Heart left ventricle (tissue), 16 donors: ENCODE data around the gene RINL. TPM values are rescaled to one million over a fixed set of nuclear protein-coding genes. Genes with fewer than 3 reads are reported as not detected.

Experiments
- ATAC-seq, 4 donors: fragments of 200-7000 bp; cut with Tn5 transposase; one replicate each; pipeline ENCODE4 v1.9.1; 2020 to 2022; ENCODE audit warnings: moderate library complexity in 4 of 4, mild to moderate bottlenecking in 3 of 4, moderate number of reproducible peaks in 1 of 4
- DNase-seq, 5 donors: peaks; one replicate each; pipeline ENCODE4 v3.0.0-alpha.2; 2020
- H3K27ac ChIP-seq, 12 donors: fragments of 200-600 bp; sonication (generic) in 4 of 12; one replicate each; pipeline versions ENCODE4 v1.5.0 to v1.8.0; 2016 to 2022; ENCODE audit warnings: mild to moderate bottlenecking in 2 of 12
- H3K27me3 ChIP-seq, 9 donors: fragments of 200-600 bp; sonication (generic) in 2 of 9; one replicate each; pipeline versions ENCODE4 v1.5.1 to v1.8.0; 2016 to 2022; ENCODE audit warnings: mild to moderate bottlenecking in 3 of 9
- H3K36me3 ChIP-seq, 9 donors: fragments of 200-600 bp; sonication (generic) in 2 of 9; one replicate each; pipeline versions ENCODE4 v1.5.0 to v1.8.0; 2018 to 2022; ENCODE audit warnings: mild to moderate bottlenecking in 2 of 9
- H3K4me1 ChIP-seq, 12 donors: fragments of 200-600 bp; sonication (generic) in 4 of 12; one replicate each; pipeline versions ENCODE4 v1.5.0 to v1.8.0; 2016 to 2022; ENCODE audit warnings: mild to moderate bottlenecking in 3 of 12
- H3K4me3 ChIP-seq, 12 donors: fragments of 200-600 bp; sonication (generic) in 4 of 12; one replicate each; pipeline versions ENCODE4 v1.5.0 to v1.8.0; 2017 to 2022; ENCODE audit warnings: mild to moderate bottlenecking in 9 of 12, moderate library complexity in 4 of 12
- H3K9me3 ChIP-seq, 12 donors: fragments of 200-600 bp; sonication (generic) in 4 of 12; one replicate each; pipeline versions ENCODE4 v1.5.0 to v1.8.0; 2016 to 2022; ENCODE audit warnings: mild to moderate bottlenecking in 1 of 12
- CTCF ChIP-seq, 12 donors: fragments of 200-600 bp; sonication (generic) in 4 of 12; IDR thresholded peaks; one replicate each; pipeline versions ENCODE4 v1.5.0 to v1.8.0; 2018 to 2022; ENCODE audit warnings: antibody characterized with exemption in 12 of 12, mild to moderate bottlenecking in 5 of 12
- POLR2A ChIP-seq, 2 donors: fragments of 450-650 bp; IDR thresholded peaks; one replicate each; pipeline ENCODE4 v1.6.1; 2017; ENCODE audit warnings: antibody characterized with exemption in 2 of 2, mild to moderate bottlenecking in 2 of 2, moderate library complexity in 2 of 2
- WGBS, 4 donors: extraction: QIAGEN DNeasy Blood & Tissue Kit in 2 of 4; methylation state at CpG; one replicate each; pipeline versions ENCODE4 v1.1.5 to v1.1.7; 2013 to 2018; 5-methylcytosine and 5-hydroxymethylcytosine counted together
- intact Hi-C, 10 donors: fragments of 100-400 bp; cut with DNase I; formaldehyde crosslinking; loops; one replicate each; pipeline versions ENCODE4 v1.11.1 to v1.14.2; 2022
- polyA plus RNA-seq, 2 donors: library from polyadenylated mRNA; stranded (reverse); fragments of 200-250 nt; gene quantifications; one replicate each; pipeline ENCODE4 v1.2.3, GENCODE V29; 2013
- total RNA-seq, 9 donors: library from RNA; depleted of rRNA in 2 of 9; stranded (reverse); fragments of >200 nt in 2 of 9; fragmentation: NEBNext Ultra II Directional in 3 of 9; extraction: Animal tissue kit (Norgen Biotek cat#: 25700) in 3 of 9; gene quantifications; one replicate each; pipeline versions ENCODE4 v1.1.0 to v1.2.4, GENCODE V29; 2016 to 2023
- donor health status: ischemic (EF 13 %, LVEDD 7.1; RV severe dilation, severe dysfunction).
- donor health status: healthy with polysubstance abuse.
- donor health status: DM: no; HTN: yes; CAD: no.
- donor health status: DM: no; HTN: no; CAD: no.
- donor health status: ischemic (EF 25% LVEDD 6.9; RV normal size, moderate dysfunction).
- donor health status: ischemic (EF 25% LVEDD 5.7; RV mildly dilated, moderate dysfunction).
- donor health status: healthy.
- donor health status: DM: yes; HTN: yes; CAD: no.
- donor health status: ischemic (EF 35%, LVEDD 5.7; RV mildly dilated, moderate dysfunction).
- donor health status: nonischemic (EF 11% LVEDD 7.7; RV severe dilation, severe dysfunction).
- donor health status: DM: yes; HTN: yes; CAD: no.
- donor health status: PGD.
- donor health status: ischemic (EF 29% LVEDD 5.4; RV normal size, mild dysfunction).
- donor health status: nonischemic (EF 23%, LVEDD 6.1; RV moderate dilation, normal function).

The RINL gene
- total and polyA plus RNA-seq, 11 donors, result 1.6 to 11.3 (median 4.3) TPM

DNA sequence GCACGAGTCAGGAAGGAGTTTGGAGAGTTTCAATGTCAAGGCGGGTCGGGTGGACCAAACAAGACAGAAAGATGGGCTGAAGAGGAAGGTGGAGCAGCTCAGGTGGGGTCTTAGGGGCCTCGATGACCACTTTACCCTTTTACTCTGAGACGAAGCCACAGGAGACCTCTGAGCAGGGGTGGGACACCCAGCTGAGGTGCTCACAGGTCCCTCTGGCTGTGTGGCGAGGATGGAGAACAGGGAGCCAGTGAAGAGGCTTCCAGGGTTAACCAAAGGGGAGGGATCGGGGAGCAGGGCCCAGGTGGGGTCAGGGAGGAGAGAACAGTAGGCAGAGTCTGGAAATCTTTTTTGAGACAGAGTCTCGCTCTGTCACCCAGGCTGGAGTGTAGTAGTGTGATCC, 35.9 kb upstream of the RINL start:
- TF ChIP-seq CTCF (IDR thresholded peaks at IDR 0.05) (no peak), POLR2A (IDR thresholded peaks at IDR 0.05) (no peak)
- H3K36me3 ChIP-seq, result peaks cover 0 to 3% (median 0%) of the 10 kb centered on the region in 9 donors
- intact Hi-C loops, result no loop called here
- no peak overlapping the region for H3K4me3 ChIP-seq
- DNase-seq, result peak in 1 of 5 donors; percentile 15
- no peaks in the 10 kb centered on the region for H3K4me1 ChIP-seq
- H3K9me3 ChIP-seq, result no peaks in the 10 kb centered on the region
- no peak for ATAC-seq
- H3K27ac ChIP-seq, result no peak overlapping the region
- H3K27me3 ChIP-seq, result peaks cover 0 to 16% (median 0%) of the 10 kb centered on the region in 9 donors
- 94 to 96% (median 94%) methylated on average over 8 of the region's 8 CpGs for WGBS, 4 donors

DNA sequence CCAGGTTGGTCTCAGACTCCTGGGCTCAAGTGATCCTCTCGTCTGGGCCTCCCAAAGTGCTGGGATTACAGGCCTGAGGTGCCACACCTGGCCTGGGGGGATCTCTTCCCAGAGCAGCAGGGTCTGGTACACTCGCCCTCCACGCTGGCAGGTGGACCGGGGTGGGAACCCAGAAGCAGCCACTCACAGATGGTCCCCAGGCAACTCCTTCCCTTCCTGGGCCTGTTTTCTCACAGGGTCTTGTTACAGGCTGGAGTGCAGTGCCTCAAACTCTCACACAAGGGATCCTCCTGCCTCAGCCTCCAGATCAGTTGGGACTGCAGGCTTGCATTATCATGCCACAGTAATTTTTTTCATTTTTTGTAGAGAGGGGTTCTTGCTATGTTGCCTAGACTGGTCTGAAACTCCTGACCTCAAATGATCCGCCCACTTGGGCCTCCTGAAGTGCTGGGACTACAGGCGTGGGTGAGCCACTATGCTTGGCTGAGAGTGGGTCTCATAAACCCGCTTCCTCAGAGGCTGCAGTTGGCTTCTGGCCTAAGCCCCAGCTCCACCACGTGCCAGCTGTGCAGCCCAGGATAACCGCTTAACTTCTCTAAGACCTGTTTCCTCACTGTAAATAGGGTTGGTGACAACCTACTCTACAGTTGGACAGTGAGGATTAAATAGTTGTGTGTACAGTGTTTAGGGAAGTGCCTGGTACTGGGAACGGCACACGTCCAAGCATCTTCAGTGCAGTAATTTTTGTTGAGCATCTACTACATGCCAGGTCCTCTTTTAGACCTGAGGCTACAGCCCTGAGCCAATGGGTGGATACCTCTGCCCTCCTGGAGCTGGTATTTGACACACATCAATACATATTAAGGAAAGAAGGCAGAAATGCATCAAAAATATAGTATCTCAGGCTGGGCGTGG, 34.8 kb upstream of the RINL start:
- intact Hi-C loops, result no loop called here
- H3K27ac ChIP-seq, result no peak overlapping the region
- DNase-seq (peak in 1 of 5 donors; percentile 51), ATAC-seq (no peak)
- no peaks in the 10 kb centered on the region for H3K4me1 ChIP-seq
- no peak for TF ChIP-seq POLR2A (IDR thresholded peaks at IDR 0.05)
- TF ChIP-seq CTCF (IDR thresholded peaks at IDR 0.05), result no peak
- H3K4me3 ChIP-seq, result no peak overlapping the region
- peaks cover 0 to 10% (median 2%) of the 10 kb centered on the region in 9 donors for H3K36me3 ChIP-seq
- H3K27me3 ChIP-seq, result peaks cover 0 to 16% (median 0%) of the 10 kb centered on the region in 9 donors
- no peaks in the 10 kb centered on the region for H3K9me3 ChIP-seq
- WGBS, 4 donors, result 74 to 86% (median 80%) methylated on average over 12 of the region's 12 CpGs

DNA sequence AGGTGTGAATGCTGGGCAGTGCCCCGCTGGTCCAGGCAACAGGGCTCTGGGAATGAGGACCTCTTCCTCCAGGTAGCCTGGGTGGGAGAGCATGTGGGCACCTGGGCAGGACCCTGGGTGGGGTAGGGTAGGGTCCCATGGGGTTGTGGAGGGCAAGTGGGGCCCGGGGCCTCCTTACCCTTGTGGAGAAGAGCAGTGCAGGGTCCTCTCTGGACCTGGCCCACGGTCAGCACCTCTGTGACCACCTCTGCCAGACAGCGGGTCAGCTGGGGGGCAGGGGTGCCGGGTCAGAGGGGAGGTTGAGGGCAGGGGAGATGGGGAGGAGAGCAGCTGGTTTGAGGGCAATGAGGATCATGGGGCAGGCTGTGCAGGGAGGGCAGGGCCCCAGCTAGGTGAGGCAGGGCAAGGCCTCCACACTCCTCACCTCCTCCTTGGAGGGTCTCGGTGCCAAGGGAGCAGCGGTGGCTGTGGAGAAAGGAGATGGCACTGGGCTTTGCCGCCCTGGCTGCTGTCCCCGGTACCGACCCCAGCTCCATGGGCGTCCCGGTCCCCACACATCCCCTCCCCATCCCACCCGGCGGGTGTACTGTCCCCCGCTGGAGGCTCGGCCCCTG, 33.4 kb upstream of the RINL start:
- 49 to 57% (median 55%) methylated on average over 13 to 16 of the region's 16 CpGs for WGBS, 4 donors
- TF ChIP-seq POLR2A (IDR thresholded peaks at IDR 0.05) (no peak), CTCF (IDR thresholded peaks at IDR 0.05) (no peak)
- ATAC-seq, result no peak

GRCh38 chr19:38910488-38910887, 32.4 kb upstream of the RINL start:
- ATAC-seq, result no peak
- H3K27ac ChIP-seq, result no peak overlapping the region
- 94 to 97% (median 96%) methylated on average over 12 of the region's 12 CpGs for WGBS, 4 donors
- H3K4me1 ChIP-seq, result no peaks in the 10 kb centered on the region
- no peak for DNase-seq
- TF ChIP-seq CTCF (IDR thresholded peaks at IDR 0.05), result no peak
- TF ChIP-seq POLR2A (IDR thresholded peaks at IDR 0.05), result no peak
- H3K9me3 ChIP-seq, result no peaks in the 10 kb centered on the region
- no peak overlapping the region for H3K4me3 ChIP-seq
- intact Hi-C loops, result no loop called here
- H3K27me3 ChIP-seq, result peaks cover 0 to 16% (median 0%) of the 10 kb centered on the region in 9 donors
- peaks cover 0 to 30% (median 21%) of the 10 kb centered on the region in 9 donors for H3K36me3 ChIP-seq

More for the DNA sequence above, 33.4 kb upstream of the RINL start:
- no peaks in the 10 kb centered on the region for H3K9me3 ChIP-seq
- H3K36me3 ChIP-seq, result peaks cover 0 to 23% (median 14%) of the 10 kb centered on the region in 9 donors
- DNase-seq, result no peak
- peaks cover 0 to 16% (median 0%) of the 10 kb centered on the region in 9 donors for H3K27me3 ChIP-seq
- H3K4me1 ChIP-seq, result no peaks in the 10 kb centered on the region
- intact Hi-C loops, result no loop called here
- no peak overlapping the region for H3K27ac ChIP-seq
- no peak overlapping the region for H3K4me3 ChIP-seq
